Esophagus muscularis mucosa (tissue), 3 donors: ENCODE data around the gene SNX18.

Source experiments
- EP300 ChIP-seq: sonication (generic); formaldehyde crosslinking; IDR thresholded peaks from one replicate; pipeline ENCODE4 v1.6.1; 2017; ENCODE audit warnings: antibody characterized with exemption
- TF ChIP-seq, protein P1 (sequence below), 3 experiments: fragments of 200-600 bp in 2 of 3; fragments of 450-650 bp in 1 of 3; sonication (generic) in 2 of 3; IDR thresholded peaks; one replicate each; pipeline ENCODE4 v1.5.1; 2017 to 2019; ENCODE audit warnings: antibody characterized with exemption in 3 of 3, mild to moderate bottlenecking in 2 of 3, moderate library complexity in 1 of 3

GRCh38 chr5:54541823-54542783, 24.5 kb downstream of the SNX18 start:
- TF ChIP-seq, protein P1, sequence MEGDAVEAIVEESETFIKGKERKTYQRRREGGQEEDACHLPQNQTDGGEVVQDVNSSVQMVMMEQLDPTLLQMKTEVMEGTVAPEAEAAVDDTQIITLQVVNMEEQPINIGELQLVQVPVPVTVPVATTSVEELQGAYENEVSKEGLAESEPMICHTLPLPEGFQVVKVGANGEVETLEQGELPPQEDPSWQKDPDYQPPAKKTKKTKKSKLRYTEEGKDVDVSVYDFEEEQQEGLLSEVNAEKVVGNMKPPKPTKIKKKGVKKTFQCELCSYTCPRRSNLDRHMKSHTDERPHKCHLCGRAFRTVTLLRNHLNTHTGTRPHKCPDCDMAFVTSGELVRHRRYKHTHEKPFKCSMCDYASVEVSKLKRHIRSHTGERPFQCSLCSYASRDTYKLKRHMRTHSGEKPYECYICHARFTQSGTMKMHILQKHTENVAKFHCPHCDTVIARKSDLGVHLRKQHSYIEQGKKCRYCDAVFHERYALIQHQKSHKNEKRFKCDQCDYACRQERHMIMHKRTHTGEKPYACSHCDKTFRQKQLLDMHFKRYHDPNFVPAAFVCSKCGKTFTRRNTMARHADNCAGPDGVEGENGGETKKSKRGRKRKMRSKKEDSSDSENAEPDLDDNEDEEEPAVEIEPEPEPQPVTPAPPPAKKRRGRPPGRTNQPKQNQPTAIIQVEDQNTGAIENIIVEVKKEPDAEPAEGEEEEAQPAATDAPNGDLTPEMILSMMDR (IDR thresholded peaks at IDR 0.05) = no peak
- TF ChIP-seq EP300 = no peak
